ENCODE data around the gene DIAPH2. TPM values are rescaled to one million over a fixed set of nuclear protein-coding genes. Genes with fewer than 3 reads are reported as not detected.

The DIAPH2 gene
- total and polyA plus RNA-seq, 2 experiments from 2014 or later, result 7.5 to 8.1 TPM

DNA sequence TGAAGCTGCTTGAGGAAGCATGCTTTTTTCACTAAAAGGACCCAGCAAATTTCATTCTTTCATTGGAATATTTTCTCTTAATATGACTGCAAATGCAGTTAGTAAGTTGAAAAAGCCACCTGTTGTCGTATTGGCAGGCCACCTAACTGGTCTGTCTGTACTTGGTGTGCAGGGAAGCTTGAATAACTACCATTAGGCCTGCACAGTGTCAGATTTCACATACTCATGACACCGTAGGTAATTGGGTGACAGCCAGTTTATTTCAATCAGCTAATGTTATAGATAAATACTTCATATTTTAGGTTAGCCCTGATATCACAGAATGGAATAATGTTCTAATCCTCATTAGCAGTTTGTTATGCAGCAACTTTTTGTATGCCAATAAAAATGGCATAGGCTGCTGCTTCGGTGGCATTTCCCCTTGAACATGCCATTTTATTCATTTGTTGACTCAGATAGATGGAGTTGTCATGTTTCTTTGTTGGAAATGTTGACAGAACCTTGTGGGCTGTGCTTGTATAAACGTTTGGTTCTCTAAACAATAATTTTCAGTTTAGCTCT lies 372.8 kb downstream of the DIAPH2 start:
- no peak for TF ChIP-seq EZH2phosphoT487 (IDR thresholded peaks at IDR 0.05; ENCODE audit: insufficient read depth, low read depth)
- TF ChIP-seq EZH2 (IDR thresholded peaks at IDR 0.05; ENCODE audit: insufficient read depth, poor library complexity, severe bottlenecking), result no peak
- no peaks in the 10 kb centered on the region for H3K9me3 ChIP-seq (ENCODE audit: low read depth)
- H3K27ac ChIP-seq, result no peak overlapping the region
- no peak overlapping the region for H3K4me2 ChIP-seq (ENCODE audit: unreplicated experiment)
- no peaks in the 10 kb centered on the region for H3K79me2 ChIP-seq (ENCODE audit: insufficient read depth)
- no peak overlapping the region for H3K4me3 ChIP-seq
- 75 to 77% methylated on average over 4 of the region's 4 CpGs for WGBS, 2 experiments (ENCODE audit: low coverage in 1 of 2, low lambda C conversion rate in 2 of 2, missing lambda C conversion rate in 2 of 2)
- DNase-seq, result no peak
- no peak overlapping the region for H3K9ac ChIP-seq
- H3K27me3 ChIP-seq (replicated peaks; ENCODE audit: insufficient read depth), result no peaks in the 10 kb centered on the region
- H3F3A ChIP-seq (ENCODE audit: insufficient read depth), result no peaks in the 10 kb centered on the region
- in situ Hi-C loops (cut with MboI), result no loop called here
- no peaks in the 10 kb centered on the region for H3K36me3 ChIP-seq (ENCODE audit: low read depth)
- H2AFZ ChIP-seq, result no peak overlapping the region
- no peaks in the 10 kb centered on the region for H3K4me1 ChIP-seq (ENCODE audit: insufficient read depth)
- H4K20me1 ChIP-seq (ENCODE audit: insufficient read depth), result no peaks in the 10 kb centered on the region
- H3K9me2 ChIP-seq (ENCODE audit: insufficient read depth), result no peaks in the 10 kb centered on the region

DNA sequence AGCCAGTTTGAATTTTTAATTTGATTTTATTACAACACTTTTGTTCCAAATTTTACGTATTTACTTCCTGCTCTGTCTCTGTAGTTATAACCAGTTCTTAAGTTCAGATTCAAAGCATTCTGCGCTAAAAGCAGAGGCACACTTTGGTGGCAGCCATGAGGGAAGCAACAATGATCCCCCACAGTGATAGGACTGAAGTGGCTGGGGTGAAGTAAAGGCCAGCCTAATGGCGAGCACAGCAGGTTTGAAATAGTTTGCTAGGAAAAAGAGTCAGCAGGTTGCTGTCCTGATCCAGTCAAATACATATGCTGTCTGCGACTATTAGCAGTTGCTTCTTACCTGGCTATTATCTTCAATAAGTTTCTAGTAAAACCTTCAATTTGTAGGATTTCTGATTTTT lies 375.4 kb downstream of the DIAPH2 start:
- Histone ChIP-seq H4K20me1 (ENCODE audit: insufficient read depth) (no peaks in the 10 kb centered on the region), H3K9ac (no peak overlapping the region), H3K4me1 (ENCODE audit: insufficient read depth) (no peaks in the 10 kb centered on the region), H3K27me3 (replicated peaks; ENCODE audit: insufficient read depth) (no peaks in the 10 kb centered on the region), H3K4me2 (ENCODE audit: unreplicated experiment) (no peak overlapping the region), H3K9me3 (ENCODE audit: low read depth) (no peaks in the 10 kb centered on the region), H3K36me3 (ENCODE audit: low read depth) (no peaks in the 10 kb centered on the region), H3F3A (ENCODE audit: insufficient read depth) (no peaks in the 10 kb centered on the region), H3K4me3 (no peak overlapping the region), H3K79me2 (ENCODE audit: insufficient read depth) (no peaks in the 10 kb centered on the region), H3K9me2 (ENCODE audit: insufficient read depth) (no peaks in the 10 kb centered on the region), H2AFZ (no peak overlapping the region), H3K27ac (no peak overlapping the region)
- 85 to 86% methylated on average over 4 of the region's 4 CpGs for WGBS, 2 experiments (ENCODE audit: low coverage in 1 of 2, low lambda C conversion rate in 2 of 2, missing lambda C conversion rate in 2 of 2)
- no peak for TF ChIP-seq EZH2phosphoT487 (IDR thresholded peaks at IDR 0.05; ENCODE audit: insufficient read depth, low read depth)
- no peak for TF ChIP-seq EZH2 (IDR thresholded peaks at IDR 0.05; ENCODE audit: insufficient read depth, poor library complexity, severe bottlenecking)
- in situ Hi-C loops (cut with MboI), result no loop called here
- DNase-seq, result no peak

DNA sequence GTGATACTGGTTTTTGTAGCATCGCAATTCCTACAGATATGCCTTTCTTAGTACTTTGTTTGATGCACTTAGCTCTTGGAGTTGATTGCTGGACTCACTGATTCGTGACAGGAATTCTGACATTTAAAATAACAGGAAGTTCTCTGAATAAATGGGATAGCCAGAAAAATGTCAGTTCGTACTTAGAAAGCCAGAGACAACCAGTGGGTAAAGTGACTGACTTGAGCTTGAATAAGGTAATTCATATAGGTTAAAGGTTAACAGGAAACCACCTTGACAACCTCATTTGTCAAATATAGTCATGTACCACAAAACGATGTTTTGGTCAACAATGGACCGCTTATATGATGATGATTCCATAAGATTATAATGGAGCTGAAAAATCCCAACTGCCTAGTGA lies 380.4 kb downstream of the DIAPH2 start:
- no peaks in the 10 kb centered on the region for H3K27me3 ChIP-seq (replicated peaks; ENCODE audit: insufficient read depth)
- H4K20me1 ChIP-seq (ENCODE audit: insufficient read depth), result no peaks in the 10 kb centered on the region
- H3K9me3 ChIP-seq (ENCODE audit: low read depth), result no peaks in the 10 kb centered on the region
- DNase-seq, result no peak
- no peak overlapping the region for H2AFZ ChIP-seq
- H3F3A ChIP-seq (ENCODE audit: insufficient read depth), result no peaks in the 10 kb centered on the region
- no peaks in the 10 kb centered on the region for H3K4me1 ChIP-seq (ENCODE audit: insufficient read depth)
- no peak overlapping the region for H3K4me3 ChIP-seq
- H3K4me2 ChIP-seq (ENCODE audit: unreplicated experiment), result no peak overlapping the region
- H3K27ac ChIP-seq, result no peak overlapping the region
- in situ Hi-C loops (cut with MboI), result no loop called here
- WGBS, 2 experiments (ENCODE audit: low coverage in 1 of 2, low lambda C conversion rate in 2 of 2, missing lambda C conversion rate in 2 of 2), result 97 to 100% methylated on average over 5 of the region's 5 CpGs
- H3K9me2 ChIP-seq (ENCODE audit: insufficient read depth), result no peaks in the 10 kb centered on the region
- TF ChIP-seq EZH2phosphoT487 (IDR thresholded peaks at IDR 0.05; ENCODE audit: insufficient read depth, low read depth) (no peak), EZH2 (IDR thresholded peaks at IDR 0.05; ENCODE audit: insufficient read depth, poor library complexity, severe bottlenecking) (no peak)
- no peaks in the 10 kb centered on the region for H3K36me3 ChIP-seq (ENCODE audit: low read depth)
- no peaks in the 10 kb centered on the region for H3K79me2 ChIP-seq (ENCODE audit: insufficient read depth)
- no peak overlapping the region for H3K9ac ChIP-seq

DNA sequence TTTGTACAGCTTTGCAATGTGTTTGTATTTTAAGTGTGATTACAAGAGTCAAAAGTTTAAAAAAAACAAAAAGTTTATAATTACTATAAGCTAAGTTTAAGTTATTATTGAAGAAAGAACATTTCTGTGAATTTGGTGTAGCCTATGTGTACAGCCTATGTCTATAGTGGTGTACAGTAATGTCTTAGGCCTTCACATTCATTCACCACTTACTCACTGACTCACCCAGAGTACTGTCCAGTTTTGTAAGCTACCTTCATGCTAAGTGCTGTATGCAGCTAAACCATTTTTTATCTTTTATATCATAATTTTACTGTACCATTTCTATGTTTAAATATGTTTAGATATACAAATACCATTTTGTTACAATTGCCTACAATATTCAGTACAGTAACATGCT lies 381.3 kb downstream of the DIAPH2 start:
- H4K20me1 ChIP-seq (ENCODE audit: insufficient read depth), result no peaks in the 10 kb centered on the region
- H3K9me3 ChIP-seq (ENCODE audit: low read depth), result no peaks in the 10 kb centered on the region
- H2AFZ ChIP-seq, result no peak overlapping the region
- H3K79me2 ChIP-seq (ENCODE audit: insufficient read depth), result no peaks in the 10 kb centered on the region
- TF ChIP-seq EZH2phosphoT487 (IDR thresholded peaks at IDR 0.05; ENCODE audit: insufficient read depth, low read depth), result no peak
- H3K4me3 ChIP-seq, result no peak overlapping the region
- DNase-seq, result peak; percentile 34
- H3K4me2 ChIP-seq (ENCODE audit: unreplicated experiment), result no peak overlapping the region
- H3K9ac ChIP-seq, result no peak overlapping the region
- H3K9me2 ChIP-seq (ENCODE audit: insufficient read depth), result no peaks in the 10 kb centered on the region
- in situ Hi-C loops (cut with MboI), result no loop called here
- no peaks in the 10 kb centered on the region for H3K27me3 ChIP-seq (replicated peaks; ENCODE audit: insufficient read depth)
- H3K36me3 ChIP-seq (ENCODE audit: low read depth), result no peaks in the 10 kb centered on the region
- no peaks in the 10 kb centered on the region for H3K4me1 ChIP-seq (ENCODE audit: insufficient read depth)
- H3K27ac ChIP-seq, result no peak overlapping the region
- no peaks in the 10 kb centered on the region for H3F3A ChIP-seq (ENCODE audit: insufficient read depth)

DNA sequence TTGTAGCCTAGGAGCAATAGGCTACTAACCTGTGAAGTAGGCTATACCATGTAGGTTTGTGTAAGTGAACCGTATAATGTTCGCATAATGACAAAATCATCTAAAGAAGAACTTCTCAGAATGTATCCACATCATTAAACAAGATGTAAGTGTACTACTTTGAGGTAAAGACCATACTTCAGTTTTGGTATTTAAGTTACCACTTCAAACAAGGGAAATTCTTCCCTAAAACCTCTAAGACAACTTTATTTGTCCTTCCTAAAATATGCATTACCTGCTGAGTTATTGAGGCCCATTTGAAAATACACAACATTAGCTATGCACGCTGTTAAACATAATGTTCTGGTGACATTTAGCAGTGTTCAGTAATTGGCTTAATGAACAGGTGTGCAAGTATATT lies 381.7 kb downstream of the DIAPH2 start:
- H3F3A ChIP-seq (ENCODE audit: insufficient read depth), result no peaks in the 10 kb centered on the region
- no peaks in the 10 kb centered on the region for H3K4me1 ChIP-seq (ENCODE audit: insufficient read depth)

More for the DNA sequence above, 381.7 kb downstream of the DIAPH2 start:
- Histone ChIP-seq H3K27ac (no peak overlapping the region), H3K79me2 (ENCODE audit: insufficient read depth) (no peaks in the 10 kb centered on the region), H3K9me3 (ENCODE audit: low read depth) (no peaks in the 10 kb centered on the region), H3K9ac (no peak overlapping the region), H3K4me2 (ENCODE audit: unreplicated experiment) (no peak overlapping the region), H3K27me3 (replicated peaks; ENCODE audit: insufficient read depth) (no peaks in the 10 kb centered on the region), H3K9me2 (ENCODE audit: insufficient read depth) (no peaks in the 10 kb centered on the region), H2AFZ (no peak overlapping the region), H3K36me3 (ENCODE audit: low read depth) (no peaks in the 10 kb centered on the region), H3K4me3 (no peak overlapping the region), H4K20me1 (ENCODE audit: insufficient read depth) (no peaks in the 10 kb centered on the region)
- 61 to 68% methylated on average over 3 of the region's 3 CpGs for WGBS, 2 experiments (ENCODE audit: low coverage in 1 of 2, low lambda C conversion rate in 2 of 2, missing lambda C conversion rate in 2 of 2)
- no peak for DNase-seq
- TF ChIP-seq EZH2 (IDR thresholded peaks at IDR 0.05; ENCODE audit: insufficient read depth, poor library complexity, severe bottlenecking) (no peak), EZH2phosphoT487 (IDR thresholded peaks at IDR 0.05; ENCODE audit: insufficient read depth, low read depth) (no peak)
- in situ Hi-C loops (cut with MboI), result no loop called here

Data from GM23248 (cell line).